H9 (cell line): ENCODE results near the gene TOM1L2. TPM values are rescaled to one million over a fixed set of nuclear protein-coding genes. Genes with fewer than 3 reads are reported as not detected.
A peak's percentile ranks its signal among the peaks of the same experiment; 100 is the strongest.

Experiments used
- DNase-seq: peaks from one replicate; pipeline ENCODE4 v3.0.0-alpha.2; 2017
- H2AFZ ChIP-seq: one replicate; pipeline ENCODE4 v1.6.1; 2013; ENCODE audit warnings: mild to moderate bottlenecking, low read length, control low read depth, moderate library complexity
- H2AK5ac ChIP-seq: 2 replicates; pipeline ENCODE4 v1.6.1; 2013; ENCODE audit warnings: low read length, control low read depth, mixed read lengths; ENCODE audit not compliant: insufficient read length
- H2BK120ac ChIP-seq: one replicate; pipeline ENCODE4 v1.6.1; 2013; ENCODE audit warnings: low read depth, mild to moderate bottlenecking, low read length, control low read depth, inconsistent platforms; ENCODE audit not compliant: poor library complexity, severe bottlenecking
- H2BK12ac ChIP-seq: 2 replicates; pipeline ENCODE4 v1.6.1; 2013; ENCODE audit warnings: low read length, control low read depth, mixed read lengths, low read depth; ENCODE audit not compliant: insufficient read length
- H2BK15ac ChIP-seq: 2 replicates; pipeline ENCODE4 v1.6.1; 2013; ENCODE audit warnings: low read depth, low read length, control low read depth
- H2BK20ac ChIP-seq: one replicate; pipeline ENCODE4 v1.6.1; 2013; ENCODE audit warnings: low read depth, mild to moderate bottlenecking, low read length, control low read depth, inconsistent platforms; ENCODE audit not compliant: poor library complexity, severe bottlenecking
- H2BK5ac ChIP-seq: 2 replicates; pipeline ENCODE4 v1.6.1; 2013; ENCODE audit warnings: low read length, control low read depth, mixed read lengths; ENCODE audit not compliant: insufficient read length
- H3K14ac ChIP-seq: 2 replicates; pipeline ENCODE4 v1.6.1; 2013; ENCODE audit warnings: low read length, control low read depth; ENCODE audit not compliant: insufficient read depth
- H3K18ac ChIP-seq: 2 replicates; pipeline ENCODE4 v1.6.1; 2013; ENCODE audit warnings: low read depth, mild to moderate bottlenecking, mixed read lengths, low read length, control low read depth; ENCODE audit not compliant: insufficient read length
- H3K23ac ChIP-seq: 2 replicates; pipeline ENCODE4 v1.6.1; 2013; ENCODE audit warnings: low read length, control low read depth, mixed read lengths, low read depth; ENCODE audit not compliant: insufficient read length
- H3K23me2 ChIP-seq: 2 replicates; pipeline ENCODE4 v1.6.1; 2013; ENCODE audit warnings: low read depth, mild to moderate bottlenecking, mixed read lengths, low read length, control low read depth; ENCODE audit not compliant: insufficient read length, poor library complexity, severe bottlenecking
- H3K27ac ChIP-seq: 2 replicates; pipeline ENCODE4 v1.5.1; 2013; ENCODE audit warnings: low read length, control low read depth, mixed read lengths, low read depth; ENCODE audit not compliant: insufficient read length
- H3K27me3 ChIP-seq: 2 replicates; pipeline ENCODE4 v1.6.1; 2013; ENCODE audit warnings: low read length, control low read depth, inconsistent platforms; ENCODE audit not compliant: insufficient read depth
- H3K4ac ChIP-seq: 2 replicates; pipeline ENCODE4 v1.6.1; 2013; ENCODE audit warnings: low read depth, mild to moderate bottlenecking, control low read depth, inconsistent platforms, low read length, moderate library complexity
- H3K4me1 ChIP-seq: 2 replicates; pipeline ENCODE4 v1.6.1; 2013; ENCODE audit warnings: low read length, control low read depth, inconsistent platforms; ENCODE audit not compliant: insufficient read depth
- H3K4me2 ChIP-seq: 2 replicates; pipeline ENCODE4 v1.6.1; 2013; ENCODE audit warnings: low read length, control low read depth, mixed read lengths; ENCODE audit not compliant: insufficient read length, insufficient read depth
- H3K56ac ChIP-seq: 2 replicates; pipeline ENCODE4 v1.6.1; 2013; ENCODE audit warnings: low read depth, mild to moderate bottlenecking, mixed read lengths, low read length, control low read depth; ENCODE audit not compliant: insufficient read length
- H3K79me1 ChIP-seq: 2 replicates; pipeline ENCODE4 v1.6.1; 2013; ENCODE audit warnings: low read depth, mild to moderate bottlenecking, moderate library complexity, low read length, control low read depth, inconsistent platforms; ENCODE audit not compliant: insufficient read depth, poor library complexity, severe bottlenecking
- H3K79me2 ChIP-seq: 2 replicates; pipeline ENCODE4 v1.6.1; 2013; ENCODE audit warnings: low read length, control low read depth, inconsistent platforms; ENCODE audit not compliant: insufficient read depth
- H3K9ac ChIP-seq: 2 replicates; pipeline ENCODE4 v1.6.1; 2013; ENCODE audit warnings: low read length, control low read depth, mixed read lengths; ENCODE audit not compliant: insufficient read length; ENCODE audit errors: extremely low read depth
- H3K9me3 ChIP-seq: one replicate; pipeline ENCODE4 v1.6.1; 2013; ENCODE audit warnings: low read depth, low read length, inconsistent platforms; ENCODE audit not compliant: control insufficient read depth
- H3T11ph ChIP-seq: one replicate; pipeline ENCODE4 v1.6.1; 2013; ENCODE audit warnings: mild to moderate bottlenecking, low read length, control low read depth, inconsistent platforms
- H4K20me1 ChIP-seq: one replicate; pipeline ENCODE4 v1.6.1; 2013; ENCODE audit not compliant: control insufficient read depth, insufficient read length, insufficient read depth
- H4K5ac ChIP-seq: 2 replicates; pipeline ENCODE4 v1.6.1; 2013; ENCODE audit warnings: low read depth, mild to moderate bottlenecking, mixed read lengths, low read length, control low read depth; ENCODE audit not compliant: insufficient read length
- H4K8ac ChIP-seq: replicated peaks from 2 replicates; pipeline ENCODE4 v1.6.1; 2013; ENCODE audit warnings: low read length, control low read depth, mixed read lengths, low read depth; ENCODE audit not compliant: insufficient read length
- H4K91ac ChIP-seq: 2 replicates; pipeline ENCODE4 v1.6.1; 2013; ENCODE audit warnings: low read depth, mild to moderate bottlenecking, moderate library complexity, mixed read lengths, low read length, control low read depth; ENCODE audit not compliant: insufficient read length
- H3K27ac Mint-ChIP-seq, 3 experiments: 2 replicates in 2 of 3; 3 replicates in 1 of 3; pipeline ENCODE4 v1.8.0; 2020 to 2021; ENCODE audit warnings: mixed read lengths in 3 of 3, mild to moderate bottlenecking in 1 of 3, moderate library complexity in 1 of 3
- H3K27me3 Mint-ChIP-seq: 2 replicates; pipeline ENCODE4 v1.8.0; 2021; ENCODE audit warnings: low read depth, mild to moderate bottlenecking, moderate library complexity, mixed read lengths
- H3K36me3 Mint-ChIP-seq, 3 experiments: 2 replicates in 2 of 3; 3 replicates in 1 of 3; pipeline ENCODE4 v1.8.0; 2020 to 2021; ENCODE audit warnings: low read depth in 3 of 3, mixed read lengths in 3 of 3; ENCODE audit not compliant: insufficient read depth in 1 of 3
- H3K4me1 Mint-ChIP-seq, 2 experiments: 2 replicates each; pipeline ENCODE4 v1.8.0; 2020; ENCODE audit warnings: mixed read lengths in 2 of 2
- H3K4me3 Mint-ChIP-seq, 2 experiments: 2 replicates in 1 of 2; 3 replicates in 1 of 2; pipeline ENCODE4 v1.8.0; 2020 to 2021; ENCODE audit warnings: mild to moderate bottlenecking in 2 of 2, mixed read lengths in 2 of 2, moderate library complexity in 1 of 2
- H3K9me3 Mint-ChIP-seq, 2 experiments: 2 replicates in 1 of 2; 3 replicates in 1 of 2; pipeline ENCODE4 v1.8.0; 2020; ENCODE audit warnings: mild to moderate bottlenecking in 2 of 2, mixed read lengths in 2 of 2, moderate library complexity in 1 of 2
- WGBS: extraction: QIAGEN DNeasy Blood & Tissue Kit; methylation state at CpG from one replicate; pipeline ENCODE4 v1.1.7; 2013; ENCODE audit warnings: missing lambda C conversion rate, low lambda C conversion rate, mixed read lengths; ENCODE audit not compliant: insufficient read length; ENCODE audit errors: extremely low coverage; 5-methylcytosine and 5-hydroxymethylcytosine counted together
- total RNA-seq: library from RNA; stranded (reverse); gene quantifications from 2 replicates; pipeline ENCODE4 v1.2.1, GENCODE V29; 2021
- TF ChIP-seq, protein P1 (sequence below): fragments of 200-600 bp; sonication (generic); conservative IDR thresholded peaks from 3 replicates; pipeline ENCODE4 v1.8.0; 2021; ENCODE audit warnings: antibody characterized with exemption, mild to moderate bottlenecking

TOM1L2 gene
- total RNA-seq, 1 experiment from 2014 or later, result 4.6 TPM

GRCh38 chr17:17876959-17877528 is 95.2 kb downstream of the TOM1L2 start:
- H3K4me1 ChIP-seq, result peaks cover 4% of the 10 kb centered on the region; the same call in 1 of the 2 replicates
- H2BK12ac ChIP-seq, result no peak overlapping the region
- H3K9ac ChIP-seq, result no peak overlapping the region
- H3K36me3 Mint-ChIP-seq, result no peaks in the 10 kb centered on the region
- H3K27me3 ChIP-seq, result no peaks in the 10 kb centered on the region
- no peak overlapping the region for H3T11ph ChIP-seq
- H3K23me2 ChIP-seq, result no peaks in the 10 kb centered on the region
- no peaks in the 10 kb centered on the region for H4K20me1 ChIP-seq
- no peak overlapping the region for H2BK15ac ChIP-seq
- H3K14ac ChIP-seq, result 0 out of 2 replicates have a peak overlapping the region, but pooled peaks have one; percentile 3
- no peaks in the 10 kb centered on the region for H3K9me3 Mint-ChIP-seq
- H3K4ac ChIP-seq, result no peak overlapping the region
- H3K27ac Mint-ChIP-seq, result peak overlapping the region in 1 of 3 experiments; percentile 83; a peak in 1 of 7 replicates
- no CpG with 5 or more reads among the region's 6 CpGs for WGBS
- no peak overlapping the region for H3K23ac ChIP-seq
- H2BK5ac ChIP-seq, result no peak overlapping the region
- DNase-seq, result no peak
- H3K79me2 ChIP-seq, result no peaks in the 10 kb centered on the region
- no peak overlapping the region for H3K27ac ChIP-seq
- peak overlapping the region in 1 of 2 experiments; percentile 19; a peak in 2 of 5 replicates for H3K4me3 Mint-ChIP-seq
- no peak overlapping the region for H4K8ac ChIP-seq
- no peak overlapping the region for H3K56ac ChIP-seq
- H3K79me1 ChIP-seq, result no peaks in the 10 kb centered on the region
- H2AFZ ChIP-seq, result no peak overlapping the region
- H2BK20ac ChIP-seq, result no peak overlapping the region
- no peak overlapping the region for H2BK120ac ChIP-seq
- H3K4me2 ChIP-seq, result no peak overlapping the region
- TF ChIP-seq, protein P1, sequence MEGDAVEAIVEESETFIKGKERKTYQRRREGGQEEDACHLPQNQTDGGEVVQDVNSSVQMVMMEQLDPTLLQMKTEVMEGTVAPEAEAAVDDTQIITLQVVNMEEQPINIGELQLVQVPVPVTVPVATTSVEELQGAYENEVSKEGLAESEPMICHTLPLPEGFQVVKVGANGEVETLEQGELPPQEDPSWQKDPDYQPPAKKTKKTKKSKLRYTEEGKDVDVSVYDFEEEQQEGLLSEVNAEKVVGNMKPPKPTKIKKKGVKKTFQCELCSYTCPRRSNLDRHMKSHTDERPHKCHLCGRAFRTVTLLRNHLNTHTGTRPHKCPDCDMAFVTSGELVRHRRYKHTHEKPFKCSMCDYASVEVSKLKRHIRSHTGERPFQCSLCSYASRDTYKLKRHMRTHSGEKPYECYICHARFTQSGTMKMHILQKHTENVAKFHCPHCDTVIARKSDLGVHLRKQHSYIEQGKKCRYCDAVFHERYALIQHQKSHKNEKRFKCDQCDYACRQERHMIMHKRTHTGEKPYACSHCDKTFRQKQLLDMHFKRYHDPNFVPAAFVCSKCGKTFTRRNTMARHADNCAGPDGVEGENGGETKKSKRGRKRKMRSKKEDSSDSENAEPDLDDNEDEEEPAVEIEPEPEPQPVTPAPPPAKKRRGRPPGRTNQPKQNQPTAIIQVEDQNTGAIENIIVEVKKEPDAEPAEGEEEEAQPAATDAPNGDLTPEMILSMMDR, result no peak
- no peaks in the 10 kb centered on the region for H3K9me3 ChIP-seq
- no peak overlapping the region for H4K5ac ChIP-seq
- no peak overlapping the region for H2AK5ac ChIP-seq
- no peak overlapping the region for H4K91ac ChIP-seq
- no peak overlapping the region for H3K18ac ChIP-seq
- peaks cover 12% of the 10 kb centered on the region for H3K27me3 Mint-ChIP-seq
- H3K4me1 Mint-ChIP-seq, result peaks cover 28 to 32% of the 10 kb centered on the region in 2 experiments
